KBM-7 (cell line): Measurements from ENCODE around the gene TEAD1.

Experiments
- DNase-seq: peaks from one replicate; pipeline ENCODE4 v3.0.0-alpha.2; 2015
- in situ Hi-C: fragments of 300-500 bp; cut with MboI; formaldehyde crosslinking; loops from 2 replicates; pipeline ENCODE4 v1.14.3; 2020; ENCODE audit warnings: low sequenced_read_pairs, low pct_unique_long_range_greater_than_20kb, mixed read lengths

The TEAD1 gene

DNA sequence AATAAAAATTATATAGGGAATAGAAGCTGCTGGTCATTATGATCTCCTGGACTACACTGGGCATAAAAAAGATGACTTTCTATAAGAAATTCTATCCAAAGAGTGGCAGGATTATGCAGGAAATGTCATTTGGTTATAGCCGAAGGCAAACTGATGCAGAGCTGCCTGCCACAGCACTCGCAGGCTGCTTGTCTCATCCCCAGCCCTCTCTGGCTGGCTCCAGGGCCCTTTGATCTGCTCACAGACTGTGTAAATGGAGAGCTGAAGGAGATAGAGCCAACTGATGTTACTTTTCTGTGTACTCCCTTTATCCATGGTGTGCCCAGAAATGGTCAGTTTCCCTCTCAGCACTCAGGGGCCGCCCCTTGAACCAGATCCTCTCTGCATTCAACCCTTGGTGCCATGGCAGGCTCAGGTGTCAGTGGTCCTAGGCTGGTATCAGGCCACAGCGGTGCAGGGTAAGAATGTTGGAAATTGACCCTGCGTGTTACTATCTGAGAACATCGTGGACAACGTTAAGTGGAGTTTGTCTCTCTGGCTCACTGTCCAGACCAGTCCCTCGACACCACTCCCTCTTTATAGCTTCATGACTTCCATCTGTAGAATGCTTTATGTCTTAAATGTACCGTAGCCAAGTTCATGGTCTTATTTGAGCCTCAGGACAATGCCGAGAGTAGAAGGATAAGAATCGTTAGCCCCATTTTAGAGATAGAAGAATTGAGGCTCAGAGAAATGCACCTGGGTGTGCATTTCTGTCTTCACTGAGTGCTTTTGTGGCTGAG is 27.8 kb downstream of the TEAD1 start:
- DNase-seq, result no peak
- in situ Hi-C loops, result no loop called here

DNA sequence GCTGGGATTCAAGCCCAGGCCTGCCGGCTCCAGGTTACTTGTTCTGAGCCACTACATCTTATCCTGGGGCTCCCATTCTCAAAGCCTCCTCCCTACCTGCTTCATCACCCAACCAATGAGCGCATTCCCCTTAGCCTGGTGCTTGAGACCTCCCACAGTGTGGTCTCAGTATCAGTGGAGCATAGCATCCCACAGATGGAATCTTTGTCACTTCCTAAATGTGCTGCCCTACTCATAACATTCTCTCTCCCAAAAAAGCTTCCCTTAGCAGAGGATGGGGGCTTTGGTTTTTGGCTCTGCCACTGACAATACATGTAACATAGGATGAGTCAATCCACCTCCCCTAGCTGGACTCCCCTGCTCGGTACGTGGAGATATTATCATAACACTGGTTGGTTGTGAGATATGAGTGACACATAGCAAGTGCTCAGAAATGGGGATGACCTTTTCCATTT is 28.8 kb downstream of the TEAD1 start:
- in situ Hi-C loops, result no loop called here
- DNase-seq, result no peak

DNA sequence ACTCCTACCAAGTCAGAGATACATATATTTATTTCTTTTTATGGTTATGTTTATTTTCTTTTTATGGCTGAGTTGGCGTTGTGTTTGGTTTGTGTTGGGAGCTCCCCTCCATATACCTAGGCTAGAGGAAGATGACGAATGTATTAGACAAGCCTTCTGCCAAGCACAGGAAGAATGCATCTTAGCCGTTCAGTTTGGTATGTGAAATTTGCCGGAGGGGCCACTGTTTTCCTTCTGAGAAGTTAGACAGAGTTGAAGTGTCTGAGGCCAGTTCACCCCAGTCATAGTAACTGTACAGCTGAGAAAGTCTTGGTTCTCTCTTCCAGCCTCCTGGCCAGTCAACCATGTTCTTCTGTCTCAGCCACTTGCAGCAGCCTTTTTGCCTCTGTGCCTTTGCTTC is 29.8 kb downstream of the TEAD1 start:
- no peak for DNase-seq
- in situ Hi-C loops, result no loop called here

DNA sequence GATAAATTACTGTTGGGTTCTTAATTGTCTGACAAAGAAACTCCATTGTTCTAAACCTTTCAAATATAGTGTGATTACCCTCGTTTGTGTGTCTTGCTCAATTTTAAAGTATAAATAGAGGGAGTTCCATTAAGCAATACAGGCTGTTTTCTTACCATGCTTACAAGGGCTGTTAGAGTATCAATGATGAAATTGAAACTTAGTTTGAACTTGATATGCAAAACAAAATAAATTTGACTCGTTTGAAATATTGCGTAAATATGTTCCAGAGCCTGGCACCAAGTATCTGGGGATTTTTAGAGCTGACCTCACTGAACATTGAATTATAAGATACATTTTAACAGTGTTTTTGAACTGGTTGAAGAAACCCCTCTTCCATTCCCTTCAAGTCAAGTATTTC is 31.7 kb downstream of the TEAD1 start:
- in situ Hi-C loops, result no loop called here
- DNase-seq, result no peak

DNA sequence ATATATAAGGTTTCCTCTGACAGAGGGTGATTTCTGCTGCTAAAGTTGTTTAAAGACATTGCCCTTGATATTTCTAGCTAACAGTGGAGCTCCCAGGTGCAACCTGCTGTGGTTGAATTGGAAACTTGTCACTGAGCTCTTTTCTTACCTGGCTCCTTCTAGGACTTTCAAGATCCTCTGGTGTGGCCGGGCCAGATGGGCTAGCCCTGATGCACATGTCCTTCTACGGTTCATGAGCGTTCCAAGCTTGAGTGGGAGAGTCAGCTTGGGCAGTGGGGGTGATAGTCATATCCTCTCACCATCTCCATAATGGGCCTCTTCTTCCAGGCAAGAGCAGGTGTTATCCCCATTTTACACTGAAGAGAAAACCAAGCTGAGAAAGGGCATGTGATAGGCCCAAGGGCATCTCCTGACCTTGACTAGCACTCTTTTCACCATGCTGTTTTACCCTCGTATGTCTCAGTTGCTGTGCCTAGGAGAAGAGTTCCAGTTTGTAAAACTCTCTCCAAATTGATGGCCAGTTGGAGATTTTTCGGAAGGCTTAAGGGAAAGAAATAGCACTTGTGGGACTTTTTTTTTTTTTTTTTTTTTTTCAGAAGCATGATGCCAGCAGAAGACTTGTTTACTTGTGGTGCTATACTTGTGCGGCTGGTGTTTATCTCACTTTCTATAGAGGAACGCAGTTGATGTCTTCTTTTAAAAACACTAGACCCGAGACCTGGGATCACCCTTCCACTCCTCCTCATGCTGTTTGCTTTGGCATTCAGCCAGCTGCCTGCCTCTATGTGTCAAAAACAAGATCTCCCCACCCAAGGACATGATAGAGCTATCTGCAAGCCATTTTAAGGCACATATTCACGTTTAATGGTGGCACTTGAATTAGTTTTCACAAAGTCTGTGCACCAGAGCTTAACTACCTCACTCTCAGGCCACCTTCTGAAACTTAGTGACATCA is 32.6 kb downstream of the TEAD1 start:
- DNase-seq, result no peak
- in situ Hi-C loops, result no loop called here

DNA sequence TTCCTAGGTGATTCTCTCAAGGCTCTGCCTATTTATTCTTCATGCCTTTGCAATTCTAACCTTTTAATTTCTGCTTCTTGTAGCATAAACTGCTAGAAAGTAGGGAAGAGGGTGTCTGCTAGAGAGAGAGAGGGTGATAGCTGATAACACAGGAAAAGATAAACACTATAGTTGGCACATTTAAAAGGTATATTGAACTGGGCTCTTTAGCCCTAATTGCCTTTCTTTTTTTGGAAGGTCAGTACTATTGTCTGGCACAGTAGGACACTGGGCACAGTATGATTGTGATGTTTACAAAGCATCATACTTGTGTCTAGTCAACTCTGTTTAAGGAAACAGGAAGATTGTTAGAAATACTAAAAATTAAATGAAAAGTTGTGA is 33.3 kb downstream of the TEAD1 start:
- DNase-seq, result no peak
- in situ Hi-C loops, result no loop called here

DNA sequence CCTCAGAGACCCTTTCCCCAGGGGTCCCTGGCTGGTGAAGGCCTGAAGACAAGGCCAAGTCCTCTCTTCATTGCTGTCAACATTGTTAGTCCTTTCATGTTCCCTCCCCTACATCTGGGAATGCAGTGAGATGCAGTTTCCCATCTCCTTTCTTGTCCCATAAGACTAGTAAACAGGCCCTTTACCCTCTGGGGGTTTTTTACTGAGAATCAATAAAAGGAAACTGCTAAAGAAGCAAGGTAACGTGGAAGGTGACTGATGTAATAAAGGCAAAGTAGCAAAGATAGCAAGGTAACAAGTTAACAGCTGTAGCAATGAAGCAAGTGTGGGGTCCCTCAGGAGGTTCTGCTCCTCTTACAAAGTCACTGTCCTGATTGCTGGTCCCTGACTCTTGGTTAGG is 37.3 kb downstream of the TEAD1 start:
- in situ Hi-C loops, result no loop called here
- no peak for DNase-seq

DNA sequence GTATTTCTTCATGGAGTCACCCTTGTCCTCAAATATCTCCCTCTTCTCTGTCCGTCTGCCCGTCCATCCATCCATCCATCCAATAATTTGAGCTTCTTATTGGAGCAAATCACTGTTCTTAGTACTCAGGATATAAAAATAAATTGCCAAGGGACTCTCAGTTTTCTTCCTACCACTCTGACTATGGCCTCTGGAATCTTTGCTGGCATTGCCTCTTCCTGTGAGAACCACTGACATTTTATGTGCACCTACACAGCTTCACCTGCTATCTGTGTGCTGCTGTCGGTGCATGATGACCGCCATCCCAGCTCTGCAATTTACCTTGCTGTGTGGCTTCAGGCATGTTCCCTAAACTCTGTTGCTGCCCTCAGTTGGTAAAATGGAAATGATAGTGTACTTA is 37.9 kb downstream of the TEAD1 start:
- in situ Hi-C loops, result no loop called here
- DNase-seq, result no peak

DNA sequence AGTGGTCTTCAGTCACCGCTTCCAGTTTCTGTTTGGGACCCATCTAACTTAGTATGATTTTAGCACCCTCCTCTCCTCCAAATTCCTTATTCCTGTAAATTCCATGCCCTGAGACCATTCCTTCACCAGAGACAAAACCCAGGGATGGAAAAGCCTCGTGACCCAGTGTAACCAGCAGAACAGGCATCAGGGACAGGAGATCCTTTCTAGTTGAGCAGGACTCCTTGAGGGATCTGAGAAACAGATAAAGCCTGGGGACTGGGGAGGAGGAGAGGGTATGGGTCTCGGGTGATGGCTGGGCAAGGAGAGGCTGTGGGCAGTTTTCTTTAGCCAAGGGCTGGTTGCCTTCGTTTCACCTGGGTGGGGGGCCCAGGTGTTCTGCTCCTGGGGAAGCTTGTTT is 40.9 kb downstream of the TEAD1 start:
- no peak for DNase-seq
- in situ Hi-C loops, result no loop called here

DNA sequence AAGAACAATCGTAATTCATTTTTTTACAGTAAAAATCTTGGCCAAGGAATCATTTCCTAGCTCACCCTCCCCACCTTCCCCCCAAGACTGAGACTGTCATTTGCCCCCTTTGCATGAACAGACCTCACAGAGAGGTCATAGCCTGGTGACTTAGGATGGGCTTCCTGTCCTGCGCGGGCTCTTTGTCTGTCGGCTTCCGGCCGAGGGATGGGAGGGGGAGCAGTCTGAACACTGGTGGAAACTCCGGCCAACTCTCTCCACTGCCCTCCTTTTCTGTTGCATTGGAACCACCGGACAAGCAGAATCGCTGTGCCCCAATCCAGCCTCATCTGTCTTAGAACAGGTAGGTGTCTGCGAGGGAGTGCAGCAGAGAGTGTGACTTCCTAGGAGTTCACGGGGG is 41.7 kb downstream of the TEAD1 start:
- in situ Hi-C loops, result no loop called here
- no peak for DNase-seq

DNA sequence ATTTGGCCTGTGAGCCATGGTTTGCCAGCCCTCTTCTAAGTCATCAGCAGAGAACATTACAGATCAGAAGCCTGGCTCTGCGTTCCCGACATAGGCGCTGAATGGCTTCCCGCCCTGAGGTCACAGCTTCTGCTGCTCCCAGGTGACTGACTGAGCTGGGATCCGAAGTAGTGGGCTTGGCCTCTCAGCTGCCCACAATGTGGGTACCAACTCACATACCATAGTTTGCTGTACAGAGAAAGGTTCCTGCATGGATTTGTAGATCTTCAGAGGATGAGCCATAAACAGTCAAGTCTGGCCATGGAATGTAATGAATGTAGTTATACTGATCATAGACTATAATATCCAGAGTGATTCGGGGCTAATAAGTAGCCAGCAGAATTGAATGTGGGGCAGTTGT is 42.6 kb downstream of the TEAD1 start:
- DNase-seq, result no peak
- in situ Hi-C loops, result no loop called here

DNA sequence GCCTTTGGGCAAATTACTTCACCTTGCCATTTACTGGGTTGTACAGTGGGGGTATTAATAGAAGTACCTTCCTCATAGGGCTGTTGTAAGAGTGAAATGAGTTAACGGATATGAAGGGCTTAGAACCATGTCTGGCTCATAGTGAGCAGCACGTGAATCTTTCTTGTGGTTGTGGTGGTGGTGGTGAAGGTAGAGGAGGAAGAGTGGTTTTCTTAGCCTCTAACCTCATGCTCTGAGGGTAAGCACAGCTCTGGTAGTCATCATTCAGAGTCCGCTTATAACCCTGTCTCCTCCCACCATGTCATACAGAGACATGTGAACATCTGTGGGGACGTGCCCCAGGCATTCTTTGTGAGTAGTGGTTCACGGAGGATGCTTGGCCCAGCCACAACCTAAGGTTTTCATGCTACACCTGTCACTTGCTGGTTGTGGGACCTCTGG is 43.6 kb downstream of the TEAD1 start:
- in situ Hi-C loops, result no loop called here
- no peak for DNase-seq

DNA sequence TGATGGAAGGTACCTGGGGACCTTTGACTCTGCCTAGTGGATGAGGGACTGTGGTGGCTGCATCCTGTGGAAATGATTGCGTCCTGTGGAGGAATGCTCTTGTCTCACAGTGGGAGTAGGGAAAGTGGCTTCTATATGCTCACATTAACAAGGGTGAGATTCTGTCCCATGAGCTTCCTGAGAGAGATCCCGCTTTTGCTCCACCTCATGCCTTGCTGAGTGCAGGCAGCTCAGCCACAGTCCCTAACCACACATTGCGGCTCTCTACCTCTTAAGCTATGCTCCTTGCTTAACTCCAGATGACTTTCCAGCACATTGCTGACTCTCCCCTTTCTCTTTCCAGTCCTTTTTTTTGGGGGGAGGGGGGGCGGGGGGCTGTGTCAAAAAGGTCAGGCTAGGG is 45.0 kb downstream of the TEAD1 start:
- in situ Hi-C loops, result no loop called here
- DNase-seq, result no peak

DNA sequence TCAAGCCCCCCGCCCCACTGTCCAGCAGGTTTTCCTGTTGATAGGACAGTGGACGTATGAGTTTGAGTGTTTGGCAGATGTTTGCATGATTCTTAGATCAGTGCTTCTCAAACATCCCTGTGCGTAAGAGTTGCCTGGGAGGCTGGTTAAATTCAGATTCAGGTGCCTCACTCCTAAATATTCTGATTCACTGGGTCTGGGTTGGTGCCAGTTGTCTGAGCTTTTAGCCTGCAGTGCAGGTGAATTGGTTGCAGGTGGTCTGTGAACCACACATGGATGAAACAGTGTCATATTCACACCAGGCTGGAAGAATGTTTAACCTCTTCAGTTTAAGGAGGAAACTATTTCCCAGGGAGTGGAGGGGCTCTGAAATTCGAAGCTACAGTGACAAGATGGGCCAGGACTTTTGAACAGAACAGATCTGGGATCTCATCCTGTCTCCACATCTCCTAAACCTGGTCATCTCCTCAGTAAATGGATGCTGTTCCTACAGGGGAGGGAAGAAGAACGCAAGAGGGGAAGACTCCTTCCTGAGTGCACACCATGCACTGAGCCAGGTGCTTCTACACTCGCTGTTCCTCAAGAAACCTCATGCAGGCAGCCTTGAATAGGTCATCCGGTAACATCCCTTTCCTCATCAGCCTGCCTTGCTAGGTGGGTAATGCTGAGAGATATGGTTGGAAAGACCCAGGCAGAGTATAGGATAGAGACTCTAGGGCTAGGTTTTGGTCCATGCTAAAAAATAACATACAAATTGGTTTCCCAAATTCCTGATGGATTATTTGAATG is 47.8 kb downstream of the TEAD1 start:
- DNase-seq, result no peak
- in situ Hi-C loops, result no loop called here

DNA sequence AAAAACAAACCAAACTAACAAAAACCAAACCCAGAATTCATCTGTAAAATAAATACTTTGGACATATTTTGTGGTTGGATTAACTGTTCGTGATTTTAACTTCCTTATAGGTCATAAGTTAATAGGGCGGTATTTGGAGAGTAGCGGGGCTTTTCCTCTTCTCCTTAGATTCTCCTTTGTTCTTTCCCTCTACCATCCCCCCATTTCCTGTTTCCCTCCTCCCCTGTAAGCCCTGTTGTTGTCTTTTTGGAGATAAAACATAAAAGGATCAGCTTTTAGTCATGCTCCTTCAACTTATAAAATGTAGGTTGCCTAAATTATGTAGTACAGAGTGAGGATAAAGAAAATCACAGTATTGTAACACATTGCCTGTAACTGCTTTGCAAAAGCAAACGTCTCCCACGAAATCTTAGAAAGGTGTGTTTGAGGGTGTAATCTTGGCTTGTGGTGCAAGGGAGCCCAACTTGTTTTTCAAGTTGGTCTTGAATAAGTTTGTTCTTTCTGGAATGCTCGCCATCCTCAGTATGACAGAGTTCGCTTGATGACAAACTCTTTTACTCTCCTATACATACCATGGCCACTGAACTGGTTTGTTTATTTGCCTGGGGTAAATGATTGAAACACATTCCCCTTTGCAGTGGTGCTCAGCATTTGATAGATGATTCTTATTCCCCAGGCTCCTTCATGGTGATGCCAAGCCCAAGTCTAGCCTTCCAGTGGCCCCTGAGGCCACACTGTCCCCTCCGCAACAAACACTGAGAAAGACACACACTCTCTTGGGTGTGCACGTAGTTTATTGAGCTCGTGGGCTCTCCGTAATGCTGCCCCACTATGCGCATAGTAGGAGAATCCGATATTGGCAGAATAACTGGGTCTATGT is 49.4 kb downstream of the TEAD1 start:
- DNase-seq, result no peak

DNA sequence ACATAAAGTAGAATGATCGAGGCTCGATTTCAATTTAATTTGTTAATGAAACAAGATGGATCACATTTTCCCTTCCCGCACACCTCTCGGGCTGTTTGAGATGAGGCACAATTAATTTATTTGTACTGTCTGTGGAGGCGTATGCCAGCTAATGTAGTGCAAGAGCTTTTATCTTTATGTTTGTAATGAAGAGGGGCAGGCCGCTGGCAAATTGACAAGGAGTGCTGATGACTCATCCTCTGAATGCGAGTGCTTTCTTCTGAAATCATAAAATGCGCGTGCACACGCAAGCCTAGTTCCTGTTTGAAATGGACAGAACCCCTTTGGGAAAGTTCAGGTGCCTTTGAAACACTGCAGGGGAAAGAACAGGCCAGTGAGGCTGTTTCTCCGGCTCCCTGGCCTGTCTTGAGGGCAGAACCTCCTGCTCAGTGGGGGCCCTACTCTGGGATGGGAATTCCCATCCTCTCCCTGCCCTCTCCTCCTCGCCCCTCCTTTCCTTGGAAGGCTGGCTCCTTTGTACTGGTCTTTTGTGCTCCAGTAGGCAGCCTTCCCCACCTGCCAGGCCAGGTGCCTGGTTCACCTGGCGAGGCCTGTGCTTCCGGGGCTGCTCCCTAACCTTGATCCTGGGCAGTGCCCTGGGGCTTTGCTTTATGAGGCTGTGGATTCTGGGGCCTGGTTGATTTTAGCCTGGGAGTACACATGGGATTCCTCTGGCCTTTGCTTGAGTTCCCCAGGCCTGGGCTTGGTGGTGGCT is 50.3 kb downstream of the TEAD1 start:
- peak; percentile 12 for DNase-seq
- in situ Hi-C loops, result no loop called here

More for the DNA sequence above, 49.4 kb downstream of the TEAD1 start:
- in situ Hi-C loops, result no loop called here

DNA sequence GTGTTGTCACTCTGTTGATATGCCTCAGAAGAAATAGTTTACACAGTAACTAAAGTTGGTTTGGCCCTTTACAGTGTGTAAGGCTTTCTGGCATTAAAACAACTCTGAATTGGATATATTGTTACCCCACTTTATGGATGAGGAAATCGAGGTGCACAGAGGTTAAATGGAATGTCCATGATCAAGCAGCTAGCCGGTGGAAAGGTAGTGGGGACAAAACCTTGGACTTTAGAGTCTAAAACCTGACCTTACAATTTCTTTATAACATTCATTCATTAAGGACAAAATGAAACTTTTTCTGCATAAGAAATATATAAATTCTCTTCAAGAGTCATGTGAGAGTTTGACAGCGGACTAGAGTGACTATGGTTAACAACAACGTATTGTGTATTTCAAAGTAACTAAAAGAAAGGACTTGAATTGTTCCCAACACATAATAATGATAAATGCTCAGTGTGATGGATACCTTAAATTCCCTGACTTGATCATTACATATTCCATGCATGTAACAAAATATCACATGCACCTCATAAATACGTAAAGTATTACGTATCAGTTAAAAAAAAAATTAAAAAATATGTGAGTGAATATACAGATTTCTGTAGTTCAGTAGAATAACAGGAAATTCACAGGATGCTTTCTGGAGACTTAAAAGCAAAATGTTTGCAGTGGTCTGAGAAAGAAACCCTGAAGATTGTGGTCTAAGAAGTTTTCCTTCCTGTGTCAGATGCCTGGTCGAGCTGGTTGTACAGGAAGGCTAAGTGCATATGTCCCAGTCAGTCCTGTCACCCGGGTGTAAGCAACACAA is 51.0 kb downstream of the TEAD1 start:
- in situ Hi-C loops, result no loop called here
- DNase-seq, result no peak
